Amygdala (tissue), 56 donors: ENCODE data around the gene STRBP.
"Not testable (repeated sequence)": the region's sequence is repeated elsewhere in the genome, so short reads cannot be mapped to it uniquely, and the experiment has no call there.

Source experiments
- DNase-seq, 56 donors: peaks; one replicate each; lab custom pipeline; 2025; lab: John Stamatoyannopoulos, UW

Gene STRBP

DNA sequence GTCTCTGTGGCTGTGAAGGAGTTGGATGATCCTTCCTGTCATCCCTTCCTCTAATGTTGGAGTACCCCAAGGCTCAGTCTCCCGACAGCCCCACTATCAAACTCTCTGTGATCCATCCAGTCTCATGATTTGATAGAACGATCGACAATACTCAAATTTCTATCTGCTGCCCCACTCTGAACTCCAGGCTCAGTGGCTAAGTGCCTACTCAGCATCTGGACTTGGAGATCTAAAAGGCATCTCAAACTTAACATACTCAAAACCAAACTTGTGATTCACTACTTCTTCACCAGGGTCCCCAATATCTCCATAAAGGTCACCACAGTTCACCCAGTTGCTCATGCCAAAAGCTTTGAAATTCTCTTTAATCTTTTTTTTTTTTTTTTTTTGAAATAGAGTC, 15.1 kb upstream of the STRBP start:
- DNase-seq = no peak

GRCh38 chr9:123283048-123283408, 14.6 kb upstream of the STRBP start:
- no peak for DNase-seq

DNA sequence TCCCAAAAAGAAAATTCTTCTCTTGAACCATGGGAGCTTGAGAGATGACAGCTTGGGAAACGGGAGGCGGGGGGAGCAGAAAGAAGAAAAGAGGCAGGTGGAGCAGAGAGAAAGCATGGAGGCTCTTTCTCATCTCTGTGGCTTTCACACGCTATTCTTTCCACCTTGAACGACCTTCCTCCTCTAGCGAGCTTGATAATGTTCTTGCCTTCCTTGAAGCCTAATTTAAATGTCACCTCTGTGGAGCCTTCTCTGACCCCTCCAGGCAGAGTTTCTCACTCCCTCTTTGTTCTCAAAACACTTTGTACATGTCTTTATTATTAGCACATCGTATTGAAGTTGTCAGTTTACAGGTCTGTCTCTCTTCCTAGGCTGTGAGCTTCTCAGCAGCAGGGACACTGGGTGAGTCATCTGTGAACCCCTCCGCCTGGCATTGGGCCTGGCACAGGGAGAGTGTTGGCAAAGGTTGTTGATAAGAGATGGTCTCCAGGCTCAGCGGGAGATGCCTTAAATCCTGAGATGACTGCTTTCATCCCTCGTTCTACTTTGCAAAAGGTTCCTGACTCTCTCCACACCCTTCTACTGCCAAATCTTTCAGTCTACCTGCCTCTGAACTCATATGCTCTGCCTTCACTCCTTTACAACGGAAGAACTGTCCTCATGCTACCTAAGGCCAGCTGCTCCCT, 14.1 kb upstream of the STRBP start:
- no peak for DNase-seq

GRCh38 chr9:123281659-123282350, 13.4 kb upstream of the STRBP start:
- DNase-seq = no peak

DNA sequence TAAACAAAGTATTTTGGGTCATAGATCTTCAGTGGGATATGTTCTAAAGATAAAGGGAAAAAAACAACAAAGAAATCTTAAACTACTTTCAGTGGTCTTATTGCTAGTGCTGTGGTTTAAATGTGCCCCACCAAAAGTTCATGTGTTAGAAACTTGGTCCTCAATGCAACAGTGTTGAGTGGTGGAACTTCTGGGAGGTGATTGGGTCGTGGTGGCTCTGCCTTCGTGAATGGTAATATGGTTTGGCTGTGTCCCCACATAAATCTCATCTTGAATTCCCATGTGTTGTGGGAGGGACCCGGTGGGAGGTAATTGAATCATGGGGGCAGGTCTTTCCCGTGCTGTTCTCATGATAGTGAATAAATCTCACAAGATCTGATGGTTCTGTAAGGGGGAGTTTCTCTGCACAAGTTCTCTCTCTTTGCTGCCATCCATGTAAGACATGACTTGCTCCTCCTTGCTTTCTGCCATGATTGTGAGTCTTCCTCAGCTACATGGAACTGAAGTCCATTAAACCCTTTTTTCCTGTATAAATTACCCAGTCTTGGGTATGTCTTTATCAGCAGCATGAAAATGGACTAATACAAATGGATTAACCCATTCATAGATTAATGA, 10.6 kb upstream of the STRBP start:
- not testable (repeated sequence) for DNase-seq

- DNase-seq = no peak
These were observed 10.0 kb upstream of the STRBP start for GRCh38 chr9:123278361-123278760.

DNA sequence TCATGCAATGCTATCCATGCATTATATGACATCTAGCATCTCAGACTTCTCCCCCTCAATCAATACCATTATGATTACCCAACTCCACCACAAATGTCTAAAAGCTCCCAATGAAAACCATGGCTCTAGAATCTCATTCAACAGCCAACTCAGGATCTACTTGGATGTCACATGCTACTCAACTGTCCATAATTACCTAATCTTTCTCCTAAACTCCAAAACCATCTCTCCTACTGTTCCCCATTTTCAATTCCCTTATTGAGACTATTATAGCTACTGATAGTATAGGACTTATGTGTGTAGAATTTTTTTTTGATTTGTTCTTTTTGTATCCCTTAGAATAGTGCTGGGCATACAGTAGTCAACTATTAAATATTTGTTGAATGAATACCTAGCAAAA, 8.2 kb upstream of the STRBP start:
- DNase-seq = no peak

DNA sequence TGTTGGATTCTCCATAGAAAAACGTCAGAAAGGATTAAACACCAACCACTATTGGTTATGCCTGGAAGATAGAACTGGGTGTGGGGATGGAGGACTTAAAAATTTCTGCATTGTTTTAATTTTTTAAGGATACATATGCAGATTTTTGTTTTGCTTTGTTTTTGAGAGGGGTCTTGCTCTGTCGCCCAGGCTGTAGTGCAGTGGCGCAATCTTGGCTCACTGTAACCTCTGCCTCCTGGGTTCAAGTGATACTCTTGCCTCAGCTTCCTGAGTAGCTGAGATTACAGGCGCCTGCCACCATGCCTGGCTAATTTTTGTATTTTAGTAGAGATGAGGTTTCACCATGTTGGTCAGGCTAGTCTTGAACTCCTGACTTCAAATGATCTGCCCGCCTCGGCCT, 2.7 kb upstream of the STRBP start:
- not testable (repeated sequence) for DNase-seq

DNA sequence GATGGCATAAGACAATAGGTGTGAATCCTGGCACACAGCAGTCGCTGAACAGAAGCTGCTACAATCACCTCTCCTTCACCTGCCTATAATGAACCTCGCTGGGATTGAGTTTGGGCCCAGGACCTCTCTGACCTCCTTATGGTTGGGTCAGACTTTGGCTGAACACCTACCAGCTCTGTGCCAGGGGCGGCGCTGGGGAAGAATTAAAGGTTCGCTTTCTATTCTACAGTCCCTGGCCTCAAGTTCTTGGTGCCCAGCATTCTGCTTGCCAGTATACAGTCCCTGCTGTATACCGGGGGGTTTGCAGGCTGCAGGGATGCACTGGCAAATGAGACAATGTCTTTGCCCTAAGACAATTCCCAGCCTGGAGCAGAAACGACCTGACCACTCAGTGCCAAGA, 895 bp upstream of the STRBP start:
- DNase-seq = no peak

DNA sequence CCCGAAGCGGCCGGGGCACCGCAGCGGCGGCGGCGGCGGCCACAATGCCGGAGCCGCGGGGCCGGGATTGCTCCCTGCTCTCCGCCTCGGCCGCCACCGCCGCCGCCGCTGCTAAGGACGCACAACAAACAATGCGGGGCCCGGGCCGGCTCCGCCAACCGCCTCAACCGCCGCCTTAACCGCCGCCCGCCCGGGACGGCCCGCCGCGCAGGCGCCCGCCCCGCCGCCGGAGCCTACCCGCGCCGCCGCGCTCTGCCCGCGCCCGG, 254 bp downstream of the STRBP start:
- DNase-seq = peak in 6 of 56 donors; percentile 39 to 64 (median 55)

DNA sequence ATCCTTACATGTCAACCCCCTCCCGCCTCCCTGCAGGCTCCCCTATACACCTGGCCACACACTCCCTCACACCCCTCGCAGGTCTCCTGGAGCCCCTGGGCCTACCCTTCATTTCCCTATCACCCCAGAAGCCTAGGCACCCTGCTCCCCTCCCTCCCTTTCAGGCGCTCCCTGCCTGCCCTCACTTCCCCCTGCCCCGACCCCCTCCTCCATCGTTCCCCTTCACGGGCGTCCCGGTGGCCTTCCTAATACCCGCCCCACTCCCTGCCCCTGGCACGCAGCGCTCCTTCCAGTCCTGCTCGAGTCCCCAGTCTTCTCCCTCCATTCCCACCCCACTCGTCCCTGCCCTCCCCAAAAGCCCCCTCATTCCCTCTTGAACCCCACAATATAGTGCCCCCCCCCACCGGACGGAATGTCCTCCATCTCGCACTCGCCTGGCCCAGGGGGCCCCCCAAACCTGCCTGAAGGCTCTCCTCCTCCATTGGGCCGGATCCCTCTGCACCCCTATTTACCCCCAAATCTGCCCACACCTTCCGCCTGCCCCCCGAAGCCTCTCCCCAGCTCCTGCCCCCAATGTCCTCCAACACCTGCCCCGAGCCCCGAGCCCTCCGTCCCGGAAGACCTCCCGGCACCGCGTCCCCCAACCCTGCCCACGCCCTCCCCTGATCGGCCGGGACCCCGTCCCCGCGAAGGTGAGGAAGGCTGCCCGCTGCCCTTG, 746 bp downstream of the STRBP start:
- peak in 5 of 56 donors; percentile 7 to 40 (median 29) for DNase-seq

DNA sequence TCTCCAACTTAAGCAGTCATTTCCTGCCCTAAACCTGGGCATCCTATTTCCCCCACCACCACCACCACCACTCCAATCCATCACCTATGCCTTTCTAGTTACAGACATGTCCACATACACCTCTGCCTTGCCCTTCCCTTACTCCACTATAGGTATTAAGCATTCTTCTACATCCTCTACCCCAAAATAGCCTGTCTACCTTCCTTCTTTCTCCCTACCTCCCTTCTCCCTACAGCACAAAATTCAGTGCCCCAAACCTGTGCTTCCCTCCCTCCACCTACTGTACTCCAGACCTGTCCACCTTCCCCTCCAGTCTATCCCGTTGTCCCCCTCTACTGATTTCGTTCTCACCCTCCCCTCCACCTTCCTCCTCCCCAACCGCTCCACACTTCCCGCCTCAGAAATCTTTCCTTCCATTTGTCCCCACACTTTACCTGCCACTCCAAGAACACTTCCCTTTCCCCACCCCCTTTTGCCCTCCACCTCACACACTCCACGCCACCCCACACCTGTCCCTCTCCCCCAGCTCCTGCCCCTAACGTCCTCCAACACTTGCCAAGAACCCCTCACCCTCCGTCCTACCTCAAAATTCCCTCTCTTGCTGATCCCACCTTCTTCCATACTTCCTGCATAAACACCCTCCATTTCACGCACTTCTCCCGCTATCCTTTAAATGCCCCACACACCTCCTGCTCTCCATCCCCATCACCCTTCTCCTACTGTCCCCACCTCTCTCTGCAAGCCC, 1.6 kb downstream of the STRBP start:
- no peak for DNase-seq

DNA sequence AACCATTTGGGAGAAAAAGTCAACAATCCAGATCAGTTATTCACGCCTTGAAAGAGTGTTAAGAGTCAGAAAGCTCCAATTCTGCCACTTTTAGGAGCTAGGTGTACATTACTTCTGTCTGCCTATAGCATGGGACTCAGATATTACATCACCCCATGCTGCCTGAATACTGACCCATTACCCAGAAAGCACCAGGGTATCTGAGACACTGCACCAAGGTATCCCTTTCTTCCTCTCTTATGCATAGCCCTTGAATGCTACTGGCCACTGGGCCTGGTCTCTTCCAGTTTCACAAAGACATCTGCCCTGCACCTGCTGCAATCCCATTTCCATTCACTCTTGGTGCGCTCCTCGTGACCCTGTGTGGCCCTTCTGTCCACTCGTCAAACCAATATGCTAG, 2.6 kb downstream of the STRBP start:
- no peak for DNase-seq

DNA sequence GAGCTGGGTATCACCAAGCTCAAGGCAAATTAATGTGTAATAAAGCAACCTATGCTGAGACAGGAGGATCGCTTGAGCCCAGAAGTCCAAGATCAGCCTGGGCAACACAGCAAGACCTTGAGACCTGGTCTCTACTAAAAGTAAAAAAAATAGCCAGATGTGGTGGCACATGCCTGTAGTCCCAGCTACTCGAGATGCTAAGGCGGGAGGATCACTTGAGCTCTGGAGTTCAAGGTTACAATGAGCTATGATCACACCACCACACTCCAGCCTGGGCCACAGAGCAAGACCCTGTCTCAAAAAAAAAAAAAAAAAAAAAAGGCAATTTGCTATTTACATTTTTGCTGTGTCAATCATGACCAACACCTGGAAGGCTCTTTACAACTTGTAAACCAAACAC, 5.2 kb downstream of the STRBP start:
- no peak for DNase-seq

DNA sequence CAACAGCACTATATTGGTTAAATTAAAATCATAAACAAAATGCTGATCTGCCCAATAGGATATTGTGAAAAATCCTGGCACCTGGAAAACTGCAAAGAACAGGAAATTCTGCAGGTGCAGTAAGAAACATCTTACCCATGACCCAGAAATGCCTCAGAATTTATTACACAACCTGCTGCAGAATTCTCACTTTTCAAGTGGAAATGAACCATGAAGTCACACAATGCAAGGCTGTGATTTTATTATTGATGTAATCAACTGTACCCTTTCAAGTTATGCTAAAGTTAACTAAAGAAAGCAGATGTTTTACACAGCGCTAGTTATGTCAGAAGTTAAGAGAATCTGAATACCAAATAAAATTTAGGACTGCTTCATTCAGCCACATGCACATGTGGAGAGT, 6.0 kb downstream of the STRBP start:
- DNase-seq = no peak

- DNase-seq = no peak
These were observed 7.2 kb downstream of the STRBP start for GRCh38 chr9:123261006-123261677.

GRCh38 chr9:123260340-123260739, 8.0 kb downstream of the STRBP start:
- DNase-seq = no peak

GRCh38 chr9:123257276-123257675, 11.1 kb downstream of the STRBP start:
- DNase-seq = no peak

- DNase-seq = no peak
These were observed 12.7 kb downstream of the STRBP start for GRCh38 chr9:123255718-123256117.

GRCh38 chr9:123253204-123253603, 15.2 kb downstream of the STRBP start:
- DNase-seq = no peak
